ENCODE results near the gene RBM34.

GRCh38 chr1:235147269-235147668 lies 13.8 kb downstream of the RBM34 start:
- TF ChIP-seq POLR2AphosphoS5 (IDR thresholded peaks at IDR 0.05; ENCODE audit: low read depth): no peak
- TF ChIP-seq, protein P1, sequence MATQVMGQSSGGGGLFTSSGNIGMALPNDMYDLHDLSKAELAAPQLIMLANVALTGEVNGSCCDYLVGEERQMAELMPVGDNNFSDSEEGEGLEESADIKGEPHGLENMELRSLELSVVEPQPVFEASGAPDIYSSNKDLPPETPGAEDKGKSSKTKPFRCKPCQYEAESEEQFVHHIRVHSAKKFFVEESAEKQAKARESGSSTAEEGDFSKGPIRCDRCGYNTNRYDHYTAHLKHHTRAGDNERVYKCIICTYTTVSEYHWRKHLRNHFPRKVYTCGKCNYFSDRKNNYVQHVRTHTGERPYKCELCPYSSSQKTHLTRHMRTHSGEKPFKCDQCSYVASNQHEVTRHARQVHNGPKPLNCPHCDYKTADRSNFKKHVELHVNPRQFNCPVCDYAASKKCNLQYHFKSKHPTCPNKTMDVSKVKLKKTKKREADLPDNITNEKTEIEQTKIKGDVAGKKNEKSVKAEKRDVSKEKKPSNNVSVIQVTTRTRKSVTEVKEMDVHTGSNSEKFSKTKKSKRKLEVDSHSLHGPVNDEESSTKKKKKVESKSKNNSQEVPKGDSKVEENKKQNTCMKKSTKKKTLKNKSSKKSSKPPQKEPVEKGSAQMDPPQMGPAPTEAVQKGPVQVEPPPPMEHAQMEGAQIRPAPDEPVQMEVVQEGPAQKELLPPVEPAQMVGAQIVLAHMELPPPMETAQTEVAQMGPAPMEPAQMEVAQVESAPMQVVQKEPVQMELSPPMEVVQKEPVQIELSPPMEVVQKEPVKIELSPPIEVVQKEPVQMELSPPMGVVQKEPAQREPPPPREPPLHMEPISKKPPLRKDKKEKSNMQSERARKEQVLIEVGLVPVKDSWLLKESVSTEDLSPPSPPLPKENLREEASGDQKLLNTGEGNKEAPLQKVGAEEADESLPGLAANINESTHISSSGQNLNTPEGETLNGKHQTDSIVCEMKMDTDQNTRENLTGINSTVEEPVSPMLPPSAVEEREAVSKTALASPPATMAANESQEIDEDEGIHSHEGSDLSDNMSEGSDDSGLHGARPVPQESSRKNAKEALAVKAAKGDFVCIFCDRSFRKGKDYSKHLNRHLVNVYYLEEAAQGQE (IDR thresholded peaks at IDR 0.05; ENCODE audit: insufficient replicate concordance, low read depth): no peak
- TF ChIP-seq, protein P2, sequence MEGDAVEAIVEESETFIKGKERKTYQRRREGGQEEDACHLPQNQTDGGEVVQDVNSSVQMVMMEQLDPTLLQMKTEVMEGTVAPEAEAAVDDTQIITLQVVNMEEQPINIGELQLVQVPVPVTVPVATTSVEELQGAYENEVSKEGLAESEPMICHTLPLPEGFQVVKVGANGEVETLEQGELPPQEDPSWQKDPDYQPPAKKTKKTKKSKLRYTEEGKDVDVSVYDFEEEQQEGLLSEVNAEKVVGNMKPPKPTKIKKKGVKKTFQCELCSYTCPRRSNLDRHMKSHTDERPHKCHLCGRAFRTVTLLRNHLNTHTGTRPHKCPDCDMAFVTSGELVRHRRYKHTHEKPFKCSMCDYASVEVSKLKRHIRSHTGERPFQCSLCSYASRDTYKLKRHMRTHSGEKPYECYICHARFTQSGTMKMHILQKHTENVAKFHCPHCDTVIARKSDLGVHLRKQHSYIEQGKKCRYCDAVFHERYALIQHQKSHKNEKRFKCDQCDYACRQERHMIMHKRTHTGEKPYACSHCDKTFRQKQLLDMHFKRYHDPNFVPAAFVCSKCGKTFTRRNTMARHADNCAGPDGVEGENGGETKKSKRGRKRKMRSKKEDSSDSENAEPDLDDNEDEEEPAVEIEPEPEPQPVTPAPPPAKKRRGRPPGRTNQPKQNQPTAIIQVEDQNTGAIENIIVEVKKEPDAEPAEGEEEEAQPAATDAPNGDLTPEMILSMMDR (IDR thresholded peaks at IDR 0.05; ENCODE audit: insufficient read depth, low read length): no peak
